Immature natural killer cell (primary cell): ENCODE data around the gene MXRA7. TPM values are rescaled to one million over a fixed set of nuclear protein-coding genes. Genes with fewer than 3 reads are reported as not detected.
"Not testable (repeated sequence)": the region's sequence is repeated elsewhere in the genome, so short reads cannot be mapped to it uniquely, and the experiment has no call there.

Experiments
- DNase-seq, 3 donors: peaks; one replicate each; pipeline ENCODE4 v3.0.0; 2022; ENCODE audit warnings: mixed read lengths in 1 of 3
- H3K27ac Mint-ChIP-seq, 6 donors: one replicate each; pipeline ENCODE4 v1.8.0; 2020; ENCODE audit warnings: mixed read lengths in 6 of 6, mild to moderate bottlenecking in 5 of 6, inconsistent platforms in 4 of 6, moderate library complexity in 3 of 6
- H3K27me3 Mint-ChIP-seq, 3 donors: one replicate each; pipeline ENCODE4 v1.8.0; 2020 to 2021; ENCODE audit warnings: low read depth in 3 of 3, mild to moderate bottlenecking in 3 of 3, mixed read lengths in 3 of 3, moderate library complexity in 3 of 3, inconsistent platforms in 1 of 3
- H3K36me3 Mint-ChIP-seq, 3 donors: one replicate each; pipeline ENCODE4 v1.8.0; 2020; ENCODE audit warnings: mixed read lengths in 3 of 3, inconsistent platforms in 2 of 3, mild to moderate bottlenecking in 2 of 3
- H3K4me1 Mint-ChIP-seq, 2 donors: one replicate each; pipeline ENCODE4 v1.8.0; 2020; ENCODE audit warnings: inconsistent platforms in 2 of 2, mild to moderate bottlenecking in 2 of 2, mixed read lengths in 2 of 2, moderate library complexity in 1 of 2
- H3K4me3 Mint-ChIP-seq, 5 donors: one replicate each; pipeline ENCODE4 v1.8.0; 2020; ENCODE audit warnings: mild to moderate bottlenecking in 5 of 5, mixed read lengths in 5 of 5, inconsistent platforms in 3 of 5, moderate library complexity in 3 of 5
- H3K9me3 Mint-ChIP-seq, 6 donors: one replicate each; pipeline ENCODE4 v1.8.0; 2020; ENCODE audit warnings: mild to moderate bottlenecking in 6 of 6, mixed read lengths in 6 of 6, inconsistent platforms in 4 of 6, moderate library complexity in 3 of 6
- polyA plus RNA-seq, 3 donors: library from polyadenylated mRNA; unstranded; fragments of 300-500 nt; fragmentation: Illumina TruSeq; gene quantifications; one replicate each; pipeline ENCODE4 v1.2.3, GENCODE V29; 2021

The MXRA7 gene
- polyA plus RNA-seq, 3 donors from 2014 or later = 23.6 to 60.6 (median 56.7) TPM

DNA sequence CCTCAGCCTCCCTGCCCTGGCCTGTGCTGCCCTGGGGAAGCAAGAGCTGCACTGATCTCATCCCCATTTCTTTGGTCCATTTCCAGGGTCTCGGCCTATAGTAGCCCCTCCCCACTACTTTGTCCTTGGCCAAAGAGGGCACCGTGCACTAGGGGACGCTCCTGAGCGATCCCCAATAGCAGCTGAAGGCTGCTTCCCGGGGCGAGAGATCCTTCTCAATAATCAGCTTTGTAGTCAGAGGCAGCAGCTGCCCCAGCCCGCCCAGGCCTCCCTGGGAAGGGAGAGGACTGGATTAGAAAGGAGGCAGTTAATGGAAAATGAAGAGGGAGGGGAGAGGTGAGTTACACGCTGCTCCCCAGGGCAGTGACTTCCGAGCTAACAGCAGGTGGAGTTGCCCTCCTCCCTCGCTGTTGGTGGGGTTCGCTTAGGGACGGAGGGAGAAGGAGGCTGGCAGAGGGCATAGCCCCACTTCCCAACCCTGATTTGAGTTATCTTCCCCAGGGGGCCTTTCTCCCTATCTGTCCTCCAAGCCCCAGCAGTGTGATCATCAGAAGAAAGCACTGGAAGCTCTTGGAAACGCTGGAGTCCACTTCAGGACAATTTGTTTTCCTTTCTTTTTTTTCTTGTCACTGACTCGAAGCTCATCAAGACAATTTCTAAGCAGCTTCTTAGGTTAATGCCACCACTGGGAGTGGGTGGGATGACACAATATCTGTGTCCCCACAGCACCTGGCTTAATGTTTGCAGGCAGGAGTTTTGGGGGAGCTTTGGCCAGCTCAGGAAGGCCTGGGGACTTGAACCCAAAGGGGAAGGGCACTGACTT, 2.6 kb downstream of the MXRA7 start:
- peak overlapping the region in 3 of 6 donors; percentile 44 to 67 (median 48) for H3K27ac Mint-ChIP-seq
- H3K4me3 Mint-ChIP-seq = peak overlapping the region in 4 of 5 donors; percentile 31 to 81 (median 80)

DNA sequence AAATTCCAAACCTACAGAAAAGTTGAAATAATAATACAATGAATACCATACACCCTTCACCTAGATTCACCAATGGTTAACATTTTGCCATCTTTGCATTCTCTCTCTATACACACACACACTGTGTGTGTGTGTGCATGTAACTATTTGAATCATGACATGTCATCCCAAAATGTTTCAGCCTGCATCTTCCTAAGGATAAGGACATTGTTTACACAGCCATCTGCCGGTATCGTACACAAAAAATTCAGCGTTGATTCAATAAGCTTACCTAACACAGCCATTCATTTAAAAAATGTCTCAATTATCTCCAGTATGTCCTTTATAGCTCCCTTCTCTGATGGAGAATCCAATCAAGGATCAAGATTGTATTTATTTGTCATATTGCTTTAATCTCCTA, 3.9 kb downstream of the MXRA7 start:
- Mint-ChIP-seq H3K4me3 (no peak overlapping the region), H3K9me3 (no peaks in the 10 kb centered on the region), H3K27me3 (peaks cover 4 to 15% (median 6%) of the 10 kb centered on the region in 3 donors), H3K36me3 (no peaks in the 10 kb centered on the region), H3K4me1 (peaks cover 21 to 33% of the 10 kb centered on the region in 2 donors), H3K27ac (peak overlapping the region in 2 of 6 donors; percentile 46 to 60)
- DNase-seq = no peak

More for the DNA sequence above, 2.6 kb downstream of the MXRA7 start:
- peaks cover 0 to 4% (median 0%) of the 10 kb centered on the region in 3 donors for H3K36me3 Mint-ChIP-seq
- peaks cover 22 to 33% of the 10 kb centered on the region in 2 donors for H3K4me1 Mint-ChIP-seq
- peaks cover 4 to 15% (median 5%) of the 10 kb centered on the region in 3 donors for H3K27me3 Mint-ChIP-seq
- no peak for DNase-seq
- H3K9me3 Mint-ChIP-seq = no peaks in the 10 kb centered on the region

DNA sequence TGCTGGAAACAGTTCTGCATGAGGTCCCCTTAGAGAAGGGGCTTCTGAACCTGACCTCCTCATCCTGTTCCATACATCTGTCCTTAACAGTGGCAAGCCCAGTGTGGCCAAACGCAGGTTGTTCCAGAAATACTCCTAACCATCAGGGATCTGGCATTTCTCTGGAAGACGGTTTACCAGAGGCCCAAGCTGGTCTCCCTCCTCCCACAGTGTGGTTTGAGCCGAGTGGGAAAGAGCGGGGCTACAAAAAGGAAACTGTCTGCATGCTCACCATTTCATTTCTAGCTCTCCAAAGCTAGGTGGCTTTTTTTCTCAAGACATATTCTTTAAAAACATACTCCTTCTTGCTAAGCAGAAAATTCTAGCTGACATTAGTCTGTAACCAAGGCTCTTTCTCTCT, 6.0 kb downstream of the MXRA7 start:
- no peak for DNase-seq
- Mint-ChIP-seq H3K9me3 (no peaks in the 10 kb centered on the region), H3K27me3 (peaks cover 4 to 12% (median 7%) of the 10 kb centered on the region in 3 donors), H3K27ac (peak overlapping the region in 1 of 6 donors; percentile 69), H3K36me3 (no peaks in the 10 kb centered on the region), H3K4me1 (peaks cover 12 to 21% of the 10 kb centered on the region in 2 donors), H3K4me3 (no peak overlapping the region)

DNA sequence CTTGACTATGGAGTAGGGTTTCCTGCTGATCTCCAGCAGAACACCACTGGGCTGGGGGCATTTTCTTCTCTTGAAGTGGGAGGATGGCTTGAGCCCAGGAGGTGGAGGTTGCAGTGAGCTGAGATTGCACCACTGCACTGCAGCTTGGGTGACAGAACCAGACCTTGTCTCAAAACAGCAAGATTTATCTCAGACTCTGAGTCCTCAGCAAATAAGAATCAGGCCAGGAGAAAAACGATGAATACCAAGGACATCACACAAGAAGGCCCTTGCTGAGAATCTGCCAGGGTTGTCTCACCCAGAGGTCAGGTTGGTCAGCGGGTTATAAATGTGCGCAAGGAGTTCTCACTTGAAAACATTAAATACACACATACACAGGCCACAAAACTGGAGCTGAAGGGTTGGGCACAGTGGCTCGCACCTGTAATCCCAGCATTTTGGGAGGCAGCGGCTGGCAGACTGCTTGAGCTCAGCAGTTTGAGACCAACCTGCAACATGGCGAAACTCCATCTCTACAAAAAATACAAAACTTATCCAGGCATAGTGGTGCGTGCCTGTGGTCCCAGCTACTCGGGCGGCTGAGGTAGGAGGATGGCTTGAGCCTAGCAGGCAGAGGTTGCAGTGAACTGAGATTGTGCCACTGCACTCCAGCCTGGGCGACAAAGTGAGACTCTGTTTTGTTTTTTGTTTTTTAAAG, 7.7 kb downstream of the MXRA7 start:
- peaks cover 3 to 8% (median 7%) of the 10 kb centered on the region in 3 donors for H3K27me3 Mint-ChIP-seq
- H3K36me3 Mint-ChIP-seq = no peaks in the 10 kb centered on the region
- no peaks in the 10 kb centered on the region for H3K9me3 Mint-ChIP-seq
- H3K27ac Mint-ChIP-seq = peak overlapping the region in 2 of 6 donors; percentile 17 to 45
- no peak for DNase-seq
- H3K4me3 Mint-ChIP-seq = no peak overlapping the region
- H3K4me1 Mint-ChIP-seq = peaks cover 5 to 6% of the 10 kb centered on the region in 2 donors

DNA sequence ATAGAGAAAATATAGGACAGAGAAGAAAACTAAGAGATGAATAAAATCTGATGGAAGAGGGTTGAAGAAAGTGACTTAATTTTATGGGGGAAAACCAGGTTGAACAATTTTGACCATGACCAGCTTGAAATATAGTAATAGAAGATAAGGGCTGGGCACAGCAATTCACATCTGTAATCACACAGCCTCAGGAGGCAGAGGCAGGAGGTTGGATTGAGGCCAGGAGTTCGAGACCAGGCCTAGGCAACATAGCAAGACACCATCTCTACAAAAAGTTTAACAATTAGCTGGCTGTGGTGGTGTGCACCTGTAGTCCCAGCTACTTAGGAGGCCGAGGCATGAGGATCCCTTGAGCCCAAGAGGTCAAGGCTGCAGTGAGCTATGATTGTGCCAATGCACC, 8.7 kb downstream of the MXRA7 start:
- Mint-ChIP-seq H3K27ac (peak overlapping the region in 1 of 6 donors; percentile 22), H3K4me1 (peaks cover 6% of the 10 kb centered on the region in 2 donors), H3K4me3 (no peak overlapping the region), H3K9me3 (no peaks in the 10 kb centered on the region), H3K36me3 (no peaks in the 10 kb centered on the region), H3K27me3 (peaks cover 2 to 6% (median 4%) of the 10 kb centered on the region in 3 donors)
- no peak for DNase-seq

DNA sequence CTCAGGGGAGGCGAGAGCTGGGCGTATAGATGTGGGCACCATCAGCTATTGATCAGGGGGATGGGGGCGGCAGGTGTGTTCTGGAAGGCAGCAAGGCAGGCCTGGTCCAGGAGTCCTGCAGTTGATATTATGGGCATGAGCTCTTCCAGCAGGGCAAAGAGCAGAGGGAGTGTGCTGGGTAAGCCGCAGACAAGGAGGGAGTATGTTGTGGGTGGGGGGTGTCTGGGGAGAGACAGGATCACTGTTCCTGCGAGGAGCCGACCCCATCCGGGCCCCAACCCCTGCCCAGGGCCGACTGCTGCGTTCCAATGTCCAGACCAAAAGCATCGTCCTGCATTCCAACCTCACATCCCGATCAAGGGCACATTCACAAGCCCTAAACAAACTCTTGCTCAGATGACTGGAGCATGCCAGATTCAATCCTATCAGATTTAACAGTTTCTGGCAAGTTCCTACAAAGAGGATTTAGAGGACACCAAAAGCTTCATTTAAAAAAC, 9.2 kb downstream of the MXRA7 start:
- Mint-ChIP-seq H3K4me3 (no peak overlapping the region), H3K9me3 (no peaks in the 10 kb centered on the region), H3K4me1 (peaks cover 6% of the 10 kb centered on the region in 2 donors), H3K36me3 (no peaks in the 10 kb centered on the region), H3K27me3 (peaks cover 2 to 6% (median 4%) of the 10 kb centered on the region in 3 donors), H3K27ac (peak overlapping the region in 4 of 6 donors; percentile 22 to 88 (median 54))
- DNase-seq = no peak

DNA sequence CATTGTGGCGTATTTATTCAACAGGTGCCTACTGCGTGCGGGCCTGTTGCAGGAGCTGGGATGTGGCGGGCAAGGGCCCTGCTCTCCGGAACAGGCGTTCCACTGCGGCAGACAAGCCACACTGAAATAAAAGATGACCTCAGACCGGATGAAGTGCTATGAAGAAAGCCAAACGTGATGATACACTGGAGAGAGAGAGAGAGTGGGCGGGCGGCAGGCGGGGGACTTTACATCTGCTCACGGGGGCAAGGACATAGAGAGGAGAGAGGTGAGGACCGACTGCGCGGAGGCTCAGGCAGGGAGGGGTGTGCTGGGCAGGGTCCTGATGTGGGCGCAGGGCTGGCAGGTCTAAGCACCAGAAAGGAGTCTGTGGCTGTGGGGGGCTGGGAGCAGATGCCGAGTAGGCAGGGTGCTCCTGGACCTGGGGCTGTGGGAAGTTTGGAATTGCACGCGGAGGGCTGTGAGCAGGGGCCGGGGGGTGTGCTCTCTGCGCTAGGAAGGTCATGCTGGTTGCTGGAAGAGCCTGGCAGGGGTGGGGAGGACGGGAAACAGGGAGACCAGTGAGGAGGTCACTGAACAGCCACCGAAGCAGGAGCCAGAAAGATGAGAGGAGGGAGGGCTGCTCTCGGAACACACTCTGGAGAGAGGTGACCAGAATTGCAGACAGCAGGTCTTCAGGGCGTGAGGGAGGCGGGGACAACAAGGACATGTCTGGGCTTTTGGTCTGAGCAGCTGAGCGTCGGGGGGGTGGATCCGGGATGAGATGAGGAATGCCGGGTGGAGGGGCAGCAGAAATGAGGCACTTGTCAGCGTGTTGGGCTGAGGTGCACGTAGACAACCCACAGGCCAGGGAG, 9.9 kb downstream of the MXRA7 start:
- peak in 1 of 3 donors; percentile 67 for DNase-seq
- H3K4me3 Mint-ChIP-seq = peak overlapping the region in 3 of 5 donors; percentile 33 to 65 (median 62)
- H3K27me3 Mint-ChIP-seq = peaks cover 3 to 6% (median 5%) of the 10 kb centered on the region in 3 donors
- peaks cover 5 to 8% of the 10 kb centered on the region in 2 donors for H3K4me1 Mint-ChIP-seq
- no peaks in the 10 kb centered on the region for H3K9me3 Mint-ChIP-seq
- H3K36me3 Mint-ChIP-seq = no peaks in the 10 kb centered on the region
- peak overlapping the region; percentile 65 to 89 (median 80) for H3K27ac Mint-ChIP-seq

DNA sequence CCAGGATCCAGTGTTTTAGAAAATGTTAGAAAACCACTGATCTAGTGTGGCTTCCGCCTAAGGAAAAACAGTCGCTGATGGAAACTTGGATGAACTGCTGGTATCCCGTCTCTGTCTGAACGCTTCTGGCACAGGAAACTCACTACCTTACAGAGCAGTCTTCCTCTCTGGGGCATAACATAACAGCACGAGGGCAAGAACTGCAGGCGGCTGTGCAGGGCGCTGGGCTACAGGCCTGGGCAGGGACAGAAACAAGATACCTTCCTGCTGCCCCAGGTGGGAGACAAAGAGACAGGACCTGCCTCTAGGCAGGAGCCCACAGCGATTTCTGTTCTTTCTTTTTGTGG, 10.5 kb downstream of the MXRA7 start:
- Mint-ChIP-seq H3K36me3 (no peaks in the 10 kb centered on the region), H3K27ac (peak overlapping the region in 5 of 6 donors; percentile 65 to 89 (median 80)), H3K4me3 (peak overlapping the region in 3 of 5 donors; percentile 23 to 65 (median 62)), H3K9me3 (no peaks in the 10 kb centered on the region), H3K4me1 (peaks cover 5 to 8% of the 10 kb centered on the region in 2 donors), H3K27me3 (peaks cover 1 to 6% (median 2%) of the 10 kb centered on the region in 3 donors)
- no peak for DNase-seq

DNA sequence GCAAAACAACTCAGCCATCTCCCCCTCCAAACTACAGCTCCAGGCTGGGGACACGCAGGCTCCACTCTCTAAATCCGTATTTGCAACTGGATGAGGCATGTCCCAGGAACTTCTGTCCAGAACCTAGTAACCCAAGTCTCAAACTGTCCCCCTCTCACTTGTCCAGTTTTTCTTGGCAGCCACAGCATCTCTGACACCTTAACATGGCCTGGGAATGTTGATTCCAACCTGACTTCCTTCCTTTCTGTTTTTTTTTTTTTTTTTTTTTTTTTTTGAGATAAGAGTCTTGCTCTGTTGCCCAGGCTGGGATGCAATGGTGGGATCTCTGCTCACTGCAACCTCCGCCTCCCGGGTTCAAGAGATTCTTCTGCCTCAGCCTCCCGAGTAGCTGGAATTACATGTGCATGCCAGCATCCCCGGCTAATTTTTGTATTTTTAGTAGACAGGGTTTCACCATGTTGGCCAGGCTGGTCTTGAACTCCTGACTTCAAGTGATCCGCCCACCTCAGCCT, 12.2 kb downstream of the MXRA7 start:
- peak overlapping the region in 2 of 6 donors; percentile 69 to 85 for H3K27ac Mint-ChIP-seq
- H3K36me3 Mint-ChIP-seq, H3K27me3 Mint-ChIP-seq, H3K4me1 Mint-ChIP-seq, H3K4me3 Mint-ChIP-seq, DNase-seq, H3K9me3 Mint-ChIP-seq: not testable (repeated sequence)

DNA sequence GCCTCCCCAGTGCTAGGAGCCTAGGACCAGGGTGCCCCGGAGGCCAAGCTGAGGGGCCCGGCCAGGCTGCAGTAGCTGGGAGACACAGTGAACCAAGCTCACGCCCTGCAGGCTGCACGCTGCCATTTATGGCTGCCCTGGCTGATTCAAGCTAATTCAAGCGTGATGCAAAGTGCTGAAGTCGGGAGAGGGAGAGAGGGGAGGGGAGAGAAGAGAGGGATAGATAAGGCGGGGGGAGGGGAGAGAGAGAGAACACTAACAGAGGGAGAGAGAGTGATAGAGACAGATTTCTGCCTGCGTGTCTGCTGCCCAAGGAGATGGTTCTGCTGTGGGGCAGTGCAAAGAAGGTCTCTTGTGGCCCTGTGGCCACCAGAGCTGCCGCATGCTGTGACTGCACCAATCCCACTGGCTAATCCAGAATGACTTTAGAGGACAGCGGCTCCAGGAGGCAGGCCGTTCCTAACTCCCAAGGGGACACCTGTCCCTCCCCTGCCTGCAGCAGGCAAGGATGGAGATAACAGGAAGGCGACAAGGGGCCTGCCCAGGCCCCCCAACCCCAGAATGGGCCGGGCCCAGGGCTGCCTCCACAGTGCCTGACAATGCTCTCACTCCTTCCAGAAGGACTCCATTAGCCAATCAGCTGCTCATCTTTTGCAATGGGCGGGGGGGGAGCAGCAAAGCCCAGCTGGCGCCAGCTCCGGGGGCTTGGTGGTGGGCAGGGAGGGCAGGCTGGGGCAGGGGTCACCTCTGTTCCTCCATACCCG, 12.9 kb downstream of the MXRA7 start:
- DNase-seq = no peak
- H3K36me3 Mint-ChIP-seq = no peaks in the 10 kb centered on the region
- peaks cover 2 to 4% (median 4%) of the 10 kb centered on the region in 3 donors for H3K27me3 Mint-ChIP-seq
- H3K4me1 Mint-ChIP-seq = peaks cover 5 to 8% of the 10 kb centered on the region in 2 donors
- H3K9me3 Mint-ChIP-seq = no peaks in the 10 kb centered on the region
- H3K4me3 Mint-ChIP-seq = no peak overlapping the region
- H3K27ac Mint-ChIP-seq = peak overlapping the region in 1 of 6 donors; percentile 14

DNA sequence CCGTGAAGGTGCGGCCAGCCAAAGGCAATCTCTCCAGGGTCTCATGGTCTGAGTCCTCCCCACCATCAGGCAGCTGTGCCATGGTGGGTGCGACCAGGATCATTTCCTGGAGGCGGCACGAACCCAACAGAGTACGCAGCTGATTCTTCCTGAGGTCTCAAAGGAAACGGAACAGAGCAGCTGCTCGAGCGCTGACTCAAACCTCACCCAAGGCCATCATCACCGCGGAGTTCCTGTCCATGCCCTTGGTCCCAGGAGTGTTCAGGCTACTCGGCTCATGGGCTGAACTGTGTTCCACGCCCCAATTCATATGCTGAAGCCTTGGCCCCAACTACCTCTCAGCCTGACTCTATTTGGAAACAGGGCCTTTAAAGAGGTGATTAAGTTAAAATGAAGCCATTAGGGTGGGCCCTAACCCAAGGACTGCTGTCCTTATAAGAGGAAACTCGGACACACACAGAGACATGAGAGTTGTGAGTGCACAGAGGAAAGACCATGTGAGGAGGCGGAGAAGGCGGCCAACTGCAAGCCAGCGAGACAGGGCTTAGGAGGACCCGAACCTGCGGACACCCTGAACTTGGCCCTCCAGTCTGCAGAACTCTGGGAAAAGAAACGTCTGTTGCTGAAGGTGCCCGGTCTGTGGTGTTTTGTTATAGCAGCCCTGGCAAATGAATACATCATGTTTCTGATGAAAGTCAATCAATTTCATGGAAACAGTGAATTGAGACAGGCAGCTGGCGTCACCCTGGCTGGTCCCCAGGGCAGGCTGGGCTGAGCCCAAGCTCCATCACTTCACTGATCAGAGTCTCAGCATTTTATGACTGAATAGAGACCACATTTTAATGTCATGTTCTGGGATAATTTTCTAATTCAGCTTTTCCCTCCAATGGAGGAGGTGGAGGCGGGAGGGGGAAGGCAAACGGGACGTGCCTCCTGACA, 13.7 kb downstream of the MXRA7 start:
- Mint-ChIP-seq H3K4me3 (no peak overlapping the region), H3K4me1 (peaks cover 5 to 8% of the 10 kb centered on the region in 2 donors), H3K27me3 (peaks cover 2 to 4% (median 4%) of the 10 kb centered on the region in 3 donors), H3K27ac (peak overlapping the region in 2 of 6 donors; percentile 39 to 82), H3K9me3 (no peaks in the 10 kb centered on the region), H3K36me3 (no peaks in the 10 kb centered on the region)
- DNase-seq = no peak
